GM11168 (cell line): ENCODE data around the gene TWNK.

Experiments used
- in situ Hi-C: fragments of 300-500 bp; cut with MboI; formaldehyde crosslinking; loops from one replicate; pipeline ENCODE4 v1.12.0; 2022; ENCODE audit warnings: low sequenced_read_pairs; ENCODE audit not compliant: unreplicated experiment

The TWNK gene

DNA sequence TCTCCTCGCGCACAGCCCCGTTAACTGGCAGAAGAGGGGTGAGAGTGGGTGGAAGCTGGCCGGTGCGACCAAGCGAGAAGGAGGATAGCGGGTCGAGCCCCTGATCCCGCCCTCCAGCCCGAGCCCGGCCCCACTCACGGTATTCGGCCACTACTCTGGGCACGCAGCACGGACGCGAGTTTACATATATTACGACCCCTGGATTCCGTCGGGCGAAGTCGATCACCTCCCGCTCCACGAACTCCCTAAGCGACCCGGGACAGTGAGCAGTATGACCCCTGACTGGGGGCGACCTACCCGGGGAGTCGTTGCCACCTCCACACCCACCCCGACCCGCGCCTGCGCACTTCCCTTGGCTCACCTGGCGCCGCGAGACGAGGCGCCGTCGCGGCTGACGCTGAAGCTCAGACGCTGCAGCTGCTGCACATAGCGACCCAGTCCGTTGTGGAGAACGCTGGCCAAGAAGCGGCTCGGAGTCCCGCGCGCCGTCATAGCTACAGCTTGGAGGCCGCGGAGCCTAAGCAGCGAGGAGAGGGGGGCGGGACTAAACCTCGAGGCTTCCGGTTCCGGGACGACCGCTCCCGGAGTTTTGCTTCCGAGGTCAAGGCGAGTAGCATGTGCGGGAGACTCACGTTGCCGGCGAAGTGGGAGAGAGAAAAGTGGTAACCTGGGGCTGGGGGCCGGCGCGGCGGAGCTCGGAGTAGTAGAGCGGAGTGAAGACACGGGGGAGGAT, at the start of gene TWNK, which contains the start of gene MRPL43:
TWNK (plus strand) TSS at position 592 of the 733 bp plus-strand sequence. CDS start 668 bp downstream, outside the sequence.
MRPL43 (minus strand) TSS at position 546 of the 733 bp plus-strand sequence; CDS start at position 492, 54 bp downstream.
- in situ Hi-C loops, result no loop called here

DNA sequence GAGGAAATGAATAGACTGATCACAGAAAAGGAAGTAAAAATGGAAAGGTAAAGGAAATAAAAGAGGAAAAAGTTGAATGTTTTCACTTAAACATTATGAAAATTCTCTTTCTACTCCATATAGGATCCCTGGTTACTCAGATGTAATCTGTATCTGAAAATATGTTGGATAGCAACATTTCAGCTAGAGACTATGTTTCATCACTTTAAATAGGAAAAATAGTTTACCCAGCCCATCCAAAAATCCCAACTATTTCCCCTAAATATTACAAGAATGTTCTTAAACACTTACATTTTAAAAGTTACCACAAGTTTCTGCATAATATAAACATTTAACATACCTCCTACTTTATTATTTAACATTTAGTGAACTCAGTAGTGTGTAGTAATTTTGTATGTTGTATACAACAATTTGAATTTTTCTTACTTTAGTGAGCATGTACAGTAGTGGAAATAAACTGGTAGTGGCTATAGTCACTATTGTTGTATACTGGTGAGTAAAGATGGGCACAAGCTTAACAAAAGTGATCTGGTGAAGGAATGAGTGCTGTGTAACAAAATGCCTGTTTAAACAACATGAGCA, 47.5 kb upstream of the TWNK start:
- in situ Hi-C loops, result no loop called here

DNA sequence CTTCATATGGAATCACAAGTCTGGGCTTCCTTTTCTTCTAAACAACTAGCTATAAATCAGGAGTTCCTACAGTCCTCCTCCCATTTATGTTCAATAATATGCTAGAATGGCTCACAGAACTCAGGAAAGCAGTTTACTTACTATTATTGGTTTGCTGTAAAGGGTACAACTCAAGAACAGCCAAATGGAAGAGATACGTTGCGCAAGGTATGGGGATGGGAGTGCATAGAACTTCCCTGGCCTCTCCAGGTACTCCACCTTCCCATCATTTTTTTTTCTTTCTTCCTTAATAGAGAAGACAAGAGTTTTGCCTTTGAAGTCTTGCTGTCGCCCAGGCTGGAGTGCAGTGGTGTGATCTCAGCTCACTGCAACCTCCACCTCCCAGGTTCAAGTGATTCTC, 45.1 kb upstream of the TWNK start:
- in situ Hi-C loops, result no loop called here

DNA sequence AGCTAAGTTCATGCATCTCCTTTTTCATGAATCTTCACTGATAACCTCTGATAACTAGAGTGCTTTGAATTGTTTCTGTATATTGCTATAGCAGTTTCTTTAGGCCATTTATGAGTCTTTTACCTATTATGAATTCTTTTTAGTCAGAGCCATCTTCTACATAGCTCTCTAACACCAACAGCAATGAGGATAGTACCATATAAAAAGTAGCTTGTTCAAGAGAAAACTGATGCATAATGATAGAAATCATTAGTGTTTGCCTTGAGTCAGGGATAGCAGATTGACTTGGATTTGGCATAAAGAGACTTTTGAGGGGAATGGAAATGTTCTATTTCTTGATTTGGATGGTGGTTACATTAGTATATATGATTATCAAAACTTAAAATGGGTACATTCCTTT, 43.8 kb upstream of the TWNK start:
- in situ Hi-C loops, result no loop called here

DNA sequence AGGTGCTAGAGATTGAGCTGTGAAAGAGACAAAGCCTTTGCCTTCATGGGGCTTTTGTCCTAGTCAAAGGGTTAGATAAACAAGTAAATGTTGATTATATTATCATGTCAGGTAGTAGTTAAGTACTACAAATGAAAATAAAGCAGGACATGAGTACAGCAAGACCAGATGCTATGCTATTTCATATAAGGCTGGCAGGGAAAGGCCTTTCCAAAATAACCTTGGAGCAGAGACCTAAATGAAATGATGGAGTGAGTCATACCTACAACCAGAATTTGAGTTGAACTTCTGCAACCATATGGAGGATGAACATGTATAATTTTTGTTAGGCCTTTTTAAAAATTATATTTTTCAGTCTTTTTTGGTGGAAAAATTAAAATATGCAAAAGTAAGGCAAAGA, 41.6 kb upstream of the TWNK start:
- in situ Hi-C loops, result no loop called here

DNA sequence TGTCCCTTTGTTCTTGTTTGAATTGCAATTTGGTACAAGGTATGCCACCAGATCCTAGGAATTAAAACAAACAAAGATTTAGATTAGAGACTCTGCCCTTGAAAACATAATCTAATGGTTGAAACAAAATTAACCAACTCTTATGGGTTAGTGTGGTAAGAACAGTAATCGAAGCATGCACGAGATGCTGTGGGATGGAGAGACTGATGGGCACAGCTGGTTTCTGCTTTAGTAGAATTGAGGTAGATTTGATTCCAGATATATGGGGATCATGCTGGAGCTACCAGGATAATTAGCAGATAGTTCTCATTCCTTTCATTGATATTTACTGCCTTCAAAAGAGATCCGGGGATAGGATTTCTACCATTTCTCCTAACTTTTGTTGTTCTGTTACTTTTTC, 38.4 kb upstream of the TWNK start:
- in situ Hi-C loops, result no loop called here

DNA sequence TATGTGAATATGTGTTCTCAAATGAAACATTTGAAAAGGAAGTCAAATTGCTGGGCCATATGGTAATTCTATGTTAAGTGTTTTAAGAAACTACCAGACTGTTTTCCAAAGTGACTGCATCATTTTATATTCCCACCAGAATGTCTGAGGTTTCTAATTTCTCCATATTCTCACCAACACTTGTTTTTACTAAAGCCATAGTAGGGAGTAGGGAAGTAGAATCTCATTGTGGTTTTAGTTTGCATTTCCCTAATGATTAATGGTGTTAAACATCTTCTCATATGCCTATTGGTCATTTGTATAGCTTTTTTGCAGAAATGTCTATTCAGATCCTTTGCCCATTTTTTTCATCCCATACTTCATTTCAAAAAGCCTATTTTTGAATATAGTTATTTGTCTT, 27.1 kb upstream of the TWNK start:
- in situ Hi-C loops, result no loop called here

DNA sequence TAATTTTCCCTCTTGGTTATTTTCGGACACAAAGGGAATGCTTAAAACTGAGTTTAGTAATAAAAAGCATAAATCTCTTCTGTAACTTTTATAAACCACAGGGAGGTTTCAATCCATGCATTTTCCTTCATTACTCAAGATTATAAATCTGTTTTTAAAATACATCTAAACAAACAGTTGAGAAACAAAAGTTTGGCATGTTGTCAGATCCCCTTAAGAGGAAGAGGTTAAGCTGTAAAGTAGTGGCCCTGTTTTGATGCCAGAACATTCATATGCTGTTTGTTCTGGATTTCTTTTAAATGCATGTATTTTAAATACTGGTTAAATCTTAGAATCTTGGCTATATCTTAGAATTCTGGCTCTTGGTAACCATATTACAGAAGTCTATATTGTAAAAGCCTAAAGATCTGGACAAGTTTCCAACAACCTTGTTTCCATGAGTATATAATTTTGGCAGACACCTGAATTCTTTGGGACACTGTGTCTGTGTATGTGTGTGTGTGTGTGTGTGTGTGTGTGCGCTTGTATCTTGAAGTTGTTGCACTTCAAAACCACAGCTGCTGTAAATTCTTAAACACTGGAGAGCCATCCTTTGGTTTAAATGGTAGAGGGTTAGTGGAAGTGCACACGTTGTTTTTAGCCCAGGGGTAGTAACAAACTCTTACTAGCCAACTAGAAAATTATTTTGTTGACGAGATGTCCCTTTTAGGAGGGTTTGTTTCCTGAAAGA, 24.8 kb upstream of the TWNK start:
- in situ Hi-C loops, result no loop called here

DNA sequence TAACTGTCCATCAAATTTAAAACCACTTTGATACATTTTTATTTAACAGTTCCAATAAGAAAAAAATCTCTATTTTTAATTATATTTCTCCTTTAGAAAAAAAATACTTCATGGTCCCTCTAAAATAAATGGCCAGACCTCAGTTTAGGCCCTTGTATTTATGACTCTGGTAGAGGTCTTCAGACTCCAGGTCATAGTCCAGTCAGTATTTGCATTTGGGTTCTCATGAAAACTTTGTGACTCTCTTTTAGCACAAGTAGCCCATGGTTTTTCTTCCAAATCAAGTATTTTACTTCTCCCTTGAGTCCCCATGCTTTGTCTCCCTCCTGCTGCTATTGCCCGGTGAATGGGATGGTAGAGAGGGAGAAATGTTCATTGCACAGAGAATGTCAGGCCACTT, 23.5 kb upstream of the TWNK start:
- in situ Hi-C loops, result no loop called here

DNA sequence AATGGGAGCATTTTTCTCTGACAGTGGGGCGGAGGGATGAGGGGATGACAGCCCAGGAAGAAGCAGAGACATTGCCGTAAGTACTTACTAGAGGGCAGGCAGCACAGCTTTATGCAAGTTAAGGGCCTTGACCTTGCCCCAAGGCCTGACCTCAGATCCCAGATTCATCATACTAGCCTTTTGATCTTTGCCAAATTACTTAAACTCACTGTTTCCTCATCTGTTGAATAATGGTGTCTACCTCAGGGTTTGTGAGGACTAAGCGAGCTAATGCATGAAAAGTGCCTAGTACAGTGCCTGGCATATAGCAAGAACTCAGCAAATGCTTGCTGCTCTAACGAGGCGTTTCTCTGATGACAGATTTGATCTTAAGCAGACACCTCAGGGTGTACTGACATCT, 21.5 kb upstream of the TWNK start:
- in situ Hi-C loops, result no loop called here

DNA sequence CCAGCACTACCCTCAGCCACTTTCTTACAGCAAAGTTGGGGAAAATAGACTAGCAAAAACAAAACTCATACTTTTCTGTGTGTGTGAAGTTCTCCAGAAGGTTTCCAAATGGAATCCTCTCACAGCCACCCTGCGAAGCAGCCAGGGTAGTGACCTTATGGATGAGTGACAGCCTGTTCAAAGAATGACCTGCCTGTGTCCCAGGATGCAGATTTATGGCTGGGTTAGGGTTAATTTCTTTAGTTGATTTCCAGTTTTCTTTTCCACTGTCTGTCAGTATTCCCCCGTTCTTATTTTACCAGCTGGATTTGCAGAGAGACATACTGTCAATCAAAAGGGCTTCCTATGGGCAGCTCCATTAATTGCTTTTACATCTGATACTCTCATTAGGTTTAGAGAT, 20.5 kb upstream of the TWNK start:
- in situ Hi-C loops, result no loop called here

DNA sequence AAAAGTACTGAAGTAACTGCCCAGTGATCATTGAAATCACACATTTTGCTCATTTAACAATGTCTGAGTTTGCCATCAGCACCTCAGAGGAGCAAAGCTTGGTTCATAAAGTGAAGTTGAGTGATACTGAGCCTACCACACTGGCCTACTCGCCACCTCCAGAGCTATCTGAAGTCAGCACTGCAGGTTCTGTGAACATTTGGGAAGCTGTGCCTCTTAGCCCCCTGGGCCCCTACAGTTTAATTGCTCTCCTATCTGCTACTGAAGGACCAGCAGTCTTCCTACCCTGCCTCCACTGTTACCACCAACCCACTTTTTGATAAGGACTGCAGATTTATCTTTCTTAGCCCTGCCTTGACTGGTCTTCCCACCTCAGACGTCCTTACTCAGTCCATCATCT, 20.0 kb upstream of the TWNK start:
- in situ Hi-C loops, result no loop called here

DNA sequence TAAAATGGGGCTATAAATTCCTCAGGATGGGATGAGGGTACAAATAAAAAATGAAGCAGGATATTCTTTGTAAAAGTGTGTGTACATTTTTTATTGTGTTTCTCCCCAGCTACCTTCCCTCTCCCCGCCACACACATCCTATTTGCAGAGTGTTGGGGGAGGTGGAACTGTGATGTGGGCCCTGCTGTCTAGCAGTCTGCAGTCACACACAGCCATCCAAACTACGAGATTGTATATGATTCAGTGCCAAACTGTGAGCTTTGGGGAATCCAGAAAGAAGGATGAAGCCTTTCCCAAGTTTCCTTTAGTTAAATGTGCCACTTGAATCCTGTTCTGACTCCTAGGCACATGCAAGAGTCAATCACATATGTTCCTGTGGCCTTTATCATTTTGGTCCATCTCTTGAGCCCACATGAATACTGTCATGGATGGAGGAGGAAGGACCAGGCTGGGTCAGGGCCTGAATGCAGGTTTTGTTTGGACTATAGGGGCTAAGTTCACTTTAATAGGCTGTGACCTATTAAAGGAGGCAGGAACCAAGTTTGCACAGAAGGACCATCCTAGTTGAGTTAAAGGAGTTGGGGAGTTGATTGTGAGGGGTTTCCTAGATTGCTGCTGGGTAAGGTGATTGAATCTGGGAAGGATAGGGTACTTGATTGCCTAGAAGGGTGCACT, 19.1 kb upstream of the TWNK start:
- in situ Hi-C loops, result no loop called here

DNA sequence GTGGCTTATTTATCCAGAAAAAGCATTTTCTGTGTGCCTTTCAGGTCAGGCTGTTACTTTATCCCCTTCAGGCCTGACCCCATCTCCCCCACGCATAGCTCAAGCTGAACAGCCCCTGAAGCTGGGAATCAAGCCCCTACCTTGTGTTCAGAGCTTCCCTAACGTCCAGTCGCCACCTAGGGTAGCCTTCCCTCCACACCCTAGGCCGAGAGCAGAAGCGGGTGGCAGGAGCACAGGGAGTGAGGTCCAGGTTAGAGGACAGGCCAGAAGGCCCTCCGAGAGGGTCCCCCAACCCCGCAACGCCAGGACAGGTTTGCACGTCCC, 18.5 kb upstream of the TWNK start:
- in situ Hi-C loops, result no loop called here

DNA sequence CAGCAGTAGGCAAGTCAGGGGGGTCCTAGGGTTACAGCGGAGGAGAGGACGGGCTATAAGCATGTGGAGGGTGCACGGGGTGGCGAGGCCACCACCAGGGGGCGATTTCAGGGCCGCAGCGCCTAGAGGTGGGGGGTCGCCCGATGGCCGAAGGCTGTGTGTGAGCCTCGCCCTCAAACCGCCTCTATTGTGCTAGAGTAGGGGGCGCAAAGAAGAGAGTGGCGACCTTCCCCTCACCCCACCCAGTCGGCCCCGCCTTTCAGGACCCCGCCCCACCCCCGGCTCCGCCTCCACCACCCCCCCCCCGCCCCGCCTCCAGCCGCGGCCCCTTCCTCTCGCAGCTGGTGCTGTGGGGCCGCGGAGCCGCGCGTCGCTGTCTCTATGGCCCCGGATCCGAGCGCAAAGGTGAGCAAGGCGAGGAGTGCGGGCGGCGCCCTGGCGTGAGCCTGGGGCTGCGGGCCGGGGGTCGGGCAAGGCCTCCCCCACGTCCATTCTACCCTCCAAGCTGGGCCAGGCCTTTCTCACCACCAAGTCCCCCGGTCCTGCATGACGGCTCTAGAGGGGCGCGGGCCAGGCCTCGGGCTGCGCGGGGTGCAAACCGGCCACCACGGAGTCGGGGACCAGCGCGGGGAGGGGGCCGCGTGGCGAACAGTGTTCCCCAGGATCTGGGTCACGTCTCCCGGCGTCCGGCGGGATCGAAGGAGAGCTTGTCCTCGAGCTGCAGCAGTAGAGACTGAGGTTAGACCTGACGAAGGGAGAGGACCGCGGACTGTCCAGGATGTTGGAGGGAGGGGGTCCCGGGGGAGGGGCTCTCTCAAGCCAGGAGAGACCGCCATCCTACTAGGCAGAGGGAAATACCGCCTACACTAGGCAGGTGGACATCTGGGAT, 17.9 kb upstream of the TWNK start, which contains the start of gene SEMA4G:
SEMA4G (plus strand) TSS at position 318 of the 889 bp plus-strand sequence. CDS start 3,409 bp downstream, outside the sequence.
- in situ Hi-C loops, result no loop called here

DNA sequence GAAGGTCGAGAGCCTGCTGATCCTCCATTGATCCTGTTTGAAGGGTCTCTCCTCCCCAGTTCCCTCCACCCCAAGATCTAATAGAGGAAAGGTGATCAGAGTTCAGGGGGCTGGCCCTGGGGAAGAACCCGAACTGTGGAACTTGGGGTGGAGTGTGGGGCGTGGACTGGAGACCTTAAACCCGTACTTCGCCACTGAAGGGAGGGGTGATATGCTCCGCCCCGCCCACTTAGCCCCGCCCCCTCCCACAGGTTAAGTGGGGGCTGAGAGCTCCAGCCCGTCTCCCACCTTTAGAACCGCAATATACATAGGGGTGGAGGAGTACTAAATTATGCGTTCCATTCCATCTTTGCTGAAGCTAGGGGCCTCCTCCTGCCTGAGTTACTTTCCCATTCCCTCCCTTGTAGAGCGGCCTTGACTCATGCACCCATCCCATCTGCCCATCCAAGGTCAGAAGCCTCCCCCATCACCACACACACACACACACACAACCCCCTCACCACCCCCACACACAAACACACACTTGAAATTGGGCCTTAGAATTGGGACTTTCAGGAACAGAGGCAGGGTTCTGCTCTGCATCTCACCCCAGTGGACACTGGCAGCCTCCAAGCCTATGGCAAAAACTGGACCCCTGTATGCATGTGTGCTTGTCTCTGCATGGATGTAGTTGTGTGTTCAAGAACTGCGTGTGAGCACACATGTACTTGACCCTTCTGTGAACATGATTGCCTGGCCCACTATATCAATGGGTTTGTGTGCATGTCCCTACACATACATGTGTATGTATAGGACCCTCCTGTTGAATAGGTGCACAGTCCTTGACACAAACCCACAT, 17.0 kb upstream of the TWNK start:
- in situ Hi-C loops, result no loop called here

DNA sequence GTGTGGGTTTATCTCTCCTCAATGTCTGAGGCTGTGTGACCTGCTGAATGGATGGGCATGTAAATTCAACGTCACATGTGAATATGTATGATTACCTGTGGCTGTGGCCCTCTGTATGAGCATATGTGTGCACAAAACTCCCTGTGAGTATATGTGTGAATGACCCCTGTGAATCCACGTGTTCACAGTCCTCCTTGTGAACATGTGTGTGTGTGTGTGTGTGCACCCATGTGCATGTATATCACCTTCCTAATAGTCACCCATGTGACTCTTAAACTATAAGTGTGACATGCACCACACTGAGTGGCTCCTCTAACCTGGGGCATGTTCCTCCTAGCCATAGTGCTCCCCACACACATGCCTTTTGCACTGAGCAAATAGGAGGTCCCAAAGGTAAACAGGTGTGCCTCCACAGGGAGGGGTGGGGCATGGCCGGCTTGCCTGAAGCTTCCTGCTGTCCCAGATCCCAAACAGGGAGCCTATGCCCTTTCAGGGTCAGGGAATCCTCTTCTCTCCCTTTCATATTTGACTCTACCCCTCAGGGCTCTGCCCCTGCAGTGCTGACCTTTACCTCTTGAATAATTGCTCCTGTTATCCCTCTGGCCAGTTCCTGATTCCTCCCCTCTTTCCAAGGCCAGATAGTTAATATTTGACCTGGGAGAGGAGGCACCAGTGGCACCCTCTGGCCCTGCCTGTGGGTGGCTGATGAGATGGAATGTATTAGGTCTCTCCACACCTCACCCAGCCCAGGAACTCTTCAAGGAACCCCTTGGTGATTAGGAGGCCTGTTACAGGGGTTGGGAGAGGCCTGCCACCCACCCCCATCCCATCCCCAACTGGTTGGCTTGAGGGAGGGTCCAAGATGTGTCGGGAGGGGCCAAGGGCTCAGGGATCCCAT, 16.2 kb upstream of the TWNK start:
- in situ Hi-C loops, result no loop called here
